Keratinocyte (primary cell): ENCODE results near the gene LACTB.

ENCODE experiments used
- EZH2 ChIP-seq: IDR thresholded peaks from one replicate; pipeline ENCODE4 v1.6.1; 2012; ENCODE audit warnings: inconsistent platforms, mild to moderate bottlenecking, low read length, moderate library complexity
- TF ChIP-seq, protein P1 (sequence below), 3 experiments: IDR thresholded peaks in 1 of 3; conservative IDR thresholded peaks in 1 of 3; optimal IDR thresholded peaks in 1 of 3; 2 replicates in 2 of 3; 3 replicates in 1 of 3; pipeline versions ENCODE3 to v1.5.1; 2011; ENCODE audit warnings: low read length in 3 of 3, mild to moderate bottlenecking in 3 of 3, moderate library complexity in 2 of 3, control low read depth in 1 of 3, inconsistent platforms in 1 of 3; ENCODE audit not compliant: insufficient read depth in 2 of 3; ENCODE audit errors: extremely low read depth in 1 of 3

DNA sequence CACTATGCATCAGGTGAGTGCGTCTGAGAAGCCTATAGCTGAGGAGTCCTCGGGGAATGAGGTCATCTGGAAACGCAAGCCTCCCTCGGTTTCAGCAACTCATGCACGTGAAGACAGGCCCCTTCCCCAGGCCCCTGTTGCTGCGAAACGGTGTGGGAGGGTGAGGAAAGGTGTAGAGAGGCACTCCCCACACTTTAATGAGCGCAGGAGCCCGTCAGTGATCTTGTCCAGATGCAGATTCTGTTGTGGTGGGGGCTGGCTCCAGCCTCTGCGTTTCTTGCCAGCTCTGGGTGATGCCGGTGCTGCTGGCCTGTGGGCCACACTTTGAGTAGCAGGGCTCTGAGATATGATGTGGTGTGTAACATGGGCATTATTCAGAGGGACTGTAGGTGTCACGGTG, 38.6 kb upstream of the LACTB start:
- TF ChIP-seq, protein P1, sequence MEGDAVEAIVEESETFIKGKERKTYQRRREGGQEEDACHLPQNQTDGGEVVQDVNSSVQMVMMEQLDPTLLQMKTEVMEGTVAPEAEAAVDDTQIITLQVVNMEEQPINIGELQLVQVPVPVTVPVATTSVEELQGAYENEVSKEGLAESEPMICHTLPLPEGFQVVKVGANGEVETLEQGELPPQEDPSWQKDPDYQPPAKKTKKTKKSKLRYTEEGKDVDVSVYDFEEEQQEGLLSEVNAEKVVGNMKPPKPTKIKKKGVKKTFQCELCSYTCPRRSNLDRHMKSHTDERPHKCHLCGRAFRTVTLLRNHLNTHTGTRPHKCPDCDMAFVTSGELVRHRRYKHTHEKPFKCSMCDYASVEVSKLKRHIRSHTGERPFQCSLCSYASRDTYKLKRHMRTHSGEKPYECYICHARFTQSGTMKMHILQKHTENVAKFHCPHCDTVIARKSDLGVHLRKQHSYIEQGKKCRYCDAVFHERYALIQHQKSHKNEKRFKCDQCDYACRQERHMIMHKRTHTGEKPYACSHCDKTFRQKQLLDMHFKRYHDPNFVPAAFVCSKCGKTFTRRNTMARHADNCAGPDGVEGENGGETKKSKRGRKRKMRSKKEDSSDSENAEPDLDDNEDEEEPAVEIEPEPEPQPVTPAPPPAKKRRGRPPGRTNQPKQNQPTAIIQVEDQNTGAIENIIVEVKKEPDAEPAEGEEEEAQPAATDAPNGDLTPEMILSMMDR (optimal IDR thresholded peaks at IDR 0.05 in 1 of 3, IDR thresholded peaks at IDR 0.05 in 1 of 3, conservative IDR thresholded peaks at IDR 0.05 in 1 of 3; ENCODE audit: extremely low read depth in 1 of 3, insufficient read depth in 2 of 3, low read length in 3 of 3), result no peak
- TF ChIP-seq EZH2, result no peak
